Kidney epithelial cell (primary cell): ENCODE measurements around the gene PFDN5. TPM values are rescaled to one million over a fixed set of nuclear protein-coding genes. Genes with fewer than 3 reads are reported as not detected.

ENCODE experiments used
- DNase-seq: peaks from one replicate; pipeline ENCODE4 v3.0.0-alpha.2; 2010; ENCODE audit warnings: low read depth
- H3K27me3 ChIP-seq: 2 replicates; pipeline ENCODE4 v1.6.0; 2011; ENCODE audit warnings: low read length; ENCODE audit not compliant: control insufficient read depth, insufficient read depth
- H3K36me3 ChIP-seq: 2 replicates; pipeline ENCODE4 v1.5.1; 2011; ENCODE audit warnings: low read length; ENCODE audit not compliant: control insufficient read depth, insufficient read depth
- H3K4me3 ChIP-seq: 2 replicates; pipeline ENCODE4 v1.5.1; 2011; ENCODE audit warnings: low read depth, mild to moderate bottlenecking, control low read depth, low read length
- CTCF ChIP-seq: IDR thresholded peaks from 2 replicates; pipeline ENCODE4 v1.5.1; 2011; ENCODE audit warnings: mild to moderate bottlenecking, moderate library complexity, low read length, control low read depth, inconsistent platforms; ENCODE audit not compliant: insufficient read depth, poor library complexity, severe bottlenecking
- total RNA-seq: library from RNA; depleted of rRNA; stranded (reverse); fragments of >200 nt; gene quantifications from 2 replicates; pipeline ENCODE4 v1.2.3, GENCODE V29; 2015

The PFDN5 gene
- total RNA-seq, 1 donor from 2014 or later, result 301 TPM

- Histone ChIP-seq H3K36me3 (no peaks in the 10 kb centered on the region), H3K4me3 (no peak overlapping the region), H3K27me3 (no peaks in the 10 kb centered on the region)
- DNase-seq, result no peak
- TF ChIP-seq CTCF, result no peak
Measured at GRCh38 chr12:53347905-53348304, 52.6 kb downstream of the PFDN5 start.

Other genes with a start within 250 kb of the PFDN5 start
- gene TNS2, start 245.5 kb upstream of the PFDN5 start, total RNA-seq, result 3.8 and 10.1 TPM in 2 replicates
- gene SPRYD3, start 216.2 kb upstream of the PFDN5 start, total RNA-seq, result 32.0 and 32.3 TPM in 2 replicates
- 21.4 and 33.7 TPM in 2 replicates for gene IGFBP6, start 197.9 kb upstream of the PFDN5 start, total RNA-seq
- gene SOAT2, start 192.1 kb upstream of the PFDN5 start, total RNA-seq, result 0.07 TPM in 1 of 2 replicates, not detected in the other
- gene ZNF740, start 114.8 kb upstream of the PFDN5 start, total RNA-seq, result 9.1 and 9.9 TPM in 2 replicates
- gene CSAD, start 114.6 kb upstream of the PFDN5 start, total RNA-seq, result 5.3 and 9.1 TPM in 2 replicates
- gene ITGB7, start 88.3 kb upstream of the PFDN5 start, total RNA-seq, result 0.75 and 1.6 TPM in 2 replicates
- 6.1 and 6.9 TPM in 2 replicates for gene RARG, start 63.3 kb upstream of the PFDN5 start, total RNA-seq
- 2.2 and 4.0 TPM in 2 replicates for gene ESPL1, start 27.2 kb upstream of the PFDN5 start, total RNA-seq
- 73.1 and 75.3 TPM in 2 replicates for gene MYG1, start 4.2 kb downstream of the PFDN5 start, total RNA-seq
- gene AAAS, start 26.1 kb downstream of the PFDN5 start, total RNA-seq, result 56.3 and 62.3 TPM in 2 replicates
- gene SP7, start 40.8 kb downstream of the PFDN5 start, total RNA-seq, result not detected in 2 replicates
- gene SP1, start 84.6 kb downstream of the PFDN5 start, total RNA-seq, result 57.3 and 63.9 TPM in 2 replicates
- not detected in 2 replicates for gene AMHR2, start 128.3 kb downstream of the PFDN5 start, total RNA-seq
- 82.7 and 91.4 TPM in 2 replicates for gene PRR13, start 146.2 kb downstream of the PFDN5 start, total RNA-seq
- gene PCBP2, start 156.6 kb downstream of the PFDN5 start, total RNA-seq, result 350 and 379 TPM in 2 replicates
- 12.3 and 18.6 TPM in 2 replicates for gene MAP3K12, start 203.9 kb downstream of the PFDN5 start, total RNA-seq
- 59.4 and 62.0 TPM in 2 replicates for gene TARBP2, start 205.7 kb downstream of the PFDN5 start, total RNA-seq
- 3.0 TPM in 1 of 2 replicates, not detected in the other for gene NPFF, start 211.9 kb downstream of the PFDN5 start, total RNA-seq